GM12878 (cell line): Measurements from ENCODE around the gene PLXNC1. TPM values are rescaled to one million over a fixed set of nuclear protein-coding genes. Genes with fewer than 3 reads are reported as not detected.

ENCODE experiments used
- PAX5 ChIP-seq: IDR thresholded peaks from 2 replicates; pipeline ENCODE4 v1.6.1; 2011; ENCODE audit warnings: low read depth, low read length, borderline replicate concordance
- TAF1 ChIP-seq: IDR thresholded peaks from 2 replicates; pipeline ENCODE4 v1.6.1; 2011; ENCODE audit warnings: mild to moderate bottlenecking, low read depth, low read length, borderline replicate concordance
- TCF7 ChIP-seq: IDR thresholded peaks from 2 replicates; pipeline ENCODE4 v1.6.1; 2014; ENCODE audit warnings: antibody characterized with exemption, borderline replicate concordance
- polyA plus RNA-seq, 11 experiments: library from polyadenylated mRNA; depleted of rRNA in 4 of 11; unstranded in 6 of 11; stranded (reverse) in 5 of 11; fragments of >200 nt; fragmentation: Nextera tagmentation in 4 of 11; fragmentation: Illumina TruSeq in 1 of 11; extraction: Ambion mirVana in 4 of 11; extraction: Trizol in 1 of 11; gene quantifications; 1 replicate in 1 of 11; 2 replicates in 10 of 11; pipeline versions ENCODE4 v1.2.1 to v1.2.3, GENCODE V29; 2011 to 2016; ENCODE audit warnings: inconsistent platforms in 2 of 11, missing spikeins in 2 of 11, low read depth in 1 of 11
- total RNA-seq, 4 experiments: library from RNA; depleted of rRNA in 3 of 4; stranded (reverse); fragments of >200 nt in 3 of 4; fragmentation: Illumina TruSeq in 1 of 4; extraction: Trizol in 1 of 4; gene quantifications; 2 replicates each; pipeline versions ENCODE4 v1.2.1 to v1.2.3, GENCODE V29; 2013 to 2021
- TF ChIP-seq, protein P1 (sequence below): IDR thresholded peaks from 2 replicates; pipeline ENCODE4 v1.6.1; 2012; ENCODE audit warnings: improper control_type of control experiment, low read depth, low read length; ENCODE audit not compliant: insufficient replicate concordance
- TF ChIP-seq, protein P2 (sequence below): IDR thresholded peaks from 2 replicates; pipeline ENCODE4 v1.6.1; 2011; ENCODE audit warnings: borderline replicate concordance, low read depth, mild to moderate bottlenecking, moderate library complexity, mixed read lengths, low read length; ENCODE audit not compliant: insufficient read depth; ENCODE audit errors: extremely low read length
- TF ChIP-seq, protein P3 (sequence below): fragments of 450-650 bp; IDR thresholded peaks from 2 replicates; pipeline ENCODE4 v1.6.1; 2017; ENCODE audit warnings: mild to moderate bottlenecking, moderate library complexity

Gene PLXNC1
- total and polyA plus RNA-seq, 10 of the 15 experiments (the other 5 are each of a cell fraction or from before 2014, with no cell fraction given): 5.2 to 41.2 (median 24.6) TPM

DNA sequence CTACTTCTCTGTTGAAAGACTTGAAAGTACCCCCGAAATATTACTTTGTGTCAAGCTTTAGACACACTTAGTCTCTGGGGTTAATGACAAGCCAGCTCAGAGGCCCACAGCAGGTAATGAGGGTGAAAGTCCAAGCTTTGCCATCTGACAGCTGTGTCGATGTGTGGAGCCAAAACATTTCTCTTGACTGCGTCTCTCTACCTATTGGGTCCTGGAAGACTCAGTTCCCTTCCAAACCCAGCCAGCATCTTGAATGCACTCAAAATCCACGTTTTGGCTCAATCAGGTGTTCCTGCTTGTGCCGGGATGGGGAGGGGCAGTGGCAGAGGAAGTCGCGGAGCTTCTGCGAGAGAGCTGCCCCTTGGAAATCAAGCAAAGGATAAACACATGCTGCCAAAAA is 3.2 kb downstream of the PLXNC1 start (continued):
- TF ChIP-seq, protein P1, sequence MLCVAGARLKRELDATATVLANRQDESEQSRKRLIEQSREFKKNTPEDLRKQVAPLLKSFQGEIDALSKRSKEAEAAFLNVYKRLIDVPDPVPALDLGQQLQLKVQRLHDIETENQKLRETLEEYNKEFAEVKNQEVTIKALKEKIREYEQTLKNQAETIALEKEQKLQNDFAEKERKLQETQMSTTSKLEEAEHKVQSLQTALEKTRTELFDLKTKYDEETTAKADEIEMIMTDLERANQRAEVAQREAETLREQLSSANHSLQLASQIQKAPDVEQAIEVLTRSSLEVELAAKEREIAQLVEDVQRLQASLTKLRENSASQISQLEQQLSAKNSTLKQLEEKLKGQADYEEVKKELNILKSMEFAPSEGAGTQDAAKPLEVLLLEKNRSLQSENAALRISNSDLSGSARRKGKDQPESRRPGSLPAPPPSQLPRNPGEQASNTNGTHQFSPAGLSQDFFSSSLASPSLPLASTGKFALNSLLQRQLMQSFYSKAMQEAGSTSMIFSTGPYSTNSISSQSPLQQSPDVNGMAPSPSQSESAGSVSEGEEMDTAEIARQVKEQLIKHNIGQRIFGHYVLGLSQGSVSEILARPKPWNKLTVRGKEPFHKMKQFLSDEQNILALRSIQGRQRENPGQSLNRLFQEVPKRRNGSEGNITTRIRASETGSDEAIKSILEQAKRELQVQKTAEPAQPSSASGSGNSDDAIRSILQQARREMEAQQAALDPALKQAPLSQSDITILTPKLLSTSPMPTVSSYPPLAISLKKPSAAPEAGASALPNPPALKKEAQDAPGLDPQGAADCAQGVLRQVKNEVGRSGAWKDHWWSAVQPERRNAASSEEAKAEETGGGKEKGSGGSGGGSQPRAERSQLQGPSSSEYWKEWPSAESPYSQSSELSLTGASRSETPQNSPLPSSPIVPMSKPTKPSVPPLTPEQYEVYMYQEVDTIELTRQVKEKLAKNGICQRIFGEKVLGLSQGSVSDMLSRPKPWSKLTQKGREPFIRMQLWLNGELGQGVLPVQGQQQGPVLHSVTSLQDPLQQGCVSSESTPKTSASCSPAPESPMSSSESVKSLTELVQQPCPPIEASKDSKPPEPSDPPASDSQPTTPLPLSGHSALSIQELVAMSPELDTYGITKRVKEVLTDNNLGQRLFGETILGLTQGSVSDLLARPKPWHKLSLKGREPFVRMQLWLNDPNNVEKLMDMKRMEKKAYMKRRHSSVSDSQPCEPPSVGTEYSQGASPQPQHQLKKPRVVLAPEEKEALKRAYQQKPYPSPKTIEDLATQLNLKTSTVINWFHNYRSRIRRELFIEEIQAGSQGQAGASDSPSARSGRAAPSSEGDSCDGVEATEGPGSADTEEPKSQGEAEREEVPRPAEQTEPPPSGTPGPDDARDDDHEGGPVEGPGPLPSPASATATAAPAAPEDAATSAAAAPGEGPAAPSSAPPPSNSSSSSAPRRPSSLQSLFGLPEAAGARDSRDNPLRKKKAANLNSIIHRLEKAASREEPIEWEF: no peak
- TF ChIP-seq TAF1: no peak
- TF ChIP-seq, protein P2, sequence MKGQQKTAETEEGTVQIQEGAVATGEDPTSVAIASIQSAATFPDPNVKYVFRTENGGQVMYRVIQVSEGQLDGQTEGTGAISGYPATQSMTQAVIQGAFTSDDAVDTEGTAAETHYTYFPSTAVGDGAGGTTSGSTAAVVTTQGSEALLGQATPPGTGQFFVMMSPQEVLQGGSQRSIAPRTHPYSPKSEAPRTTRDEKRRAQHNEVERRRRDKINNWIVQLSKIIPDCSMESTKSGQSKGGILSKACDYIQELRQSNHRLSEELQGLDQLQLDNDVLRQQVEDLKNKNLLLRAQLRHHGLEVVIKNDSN: no peak
- TF ChIP-seq TCF7: no peak
- TF ChIP-seq, protein P3, sequence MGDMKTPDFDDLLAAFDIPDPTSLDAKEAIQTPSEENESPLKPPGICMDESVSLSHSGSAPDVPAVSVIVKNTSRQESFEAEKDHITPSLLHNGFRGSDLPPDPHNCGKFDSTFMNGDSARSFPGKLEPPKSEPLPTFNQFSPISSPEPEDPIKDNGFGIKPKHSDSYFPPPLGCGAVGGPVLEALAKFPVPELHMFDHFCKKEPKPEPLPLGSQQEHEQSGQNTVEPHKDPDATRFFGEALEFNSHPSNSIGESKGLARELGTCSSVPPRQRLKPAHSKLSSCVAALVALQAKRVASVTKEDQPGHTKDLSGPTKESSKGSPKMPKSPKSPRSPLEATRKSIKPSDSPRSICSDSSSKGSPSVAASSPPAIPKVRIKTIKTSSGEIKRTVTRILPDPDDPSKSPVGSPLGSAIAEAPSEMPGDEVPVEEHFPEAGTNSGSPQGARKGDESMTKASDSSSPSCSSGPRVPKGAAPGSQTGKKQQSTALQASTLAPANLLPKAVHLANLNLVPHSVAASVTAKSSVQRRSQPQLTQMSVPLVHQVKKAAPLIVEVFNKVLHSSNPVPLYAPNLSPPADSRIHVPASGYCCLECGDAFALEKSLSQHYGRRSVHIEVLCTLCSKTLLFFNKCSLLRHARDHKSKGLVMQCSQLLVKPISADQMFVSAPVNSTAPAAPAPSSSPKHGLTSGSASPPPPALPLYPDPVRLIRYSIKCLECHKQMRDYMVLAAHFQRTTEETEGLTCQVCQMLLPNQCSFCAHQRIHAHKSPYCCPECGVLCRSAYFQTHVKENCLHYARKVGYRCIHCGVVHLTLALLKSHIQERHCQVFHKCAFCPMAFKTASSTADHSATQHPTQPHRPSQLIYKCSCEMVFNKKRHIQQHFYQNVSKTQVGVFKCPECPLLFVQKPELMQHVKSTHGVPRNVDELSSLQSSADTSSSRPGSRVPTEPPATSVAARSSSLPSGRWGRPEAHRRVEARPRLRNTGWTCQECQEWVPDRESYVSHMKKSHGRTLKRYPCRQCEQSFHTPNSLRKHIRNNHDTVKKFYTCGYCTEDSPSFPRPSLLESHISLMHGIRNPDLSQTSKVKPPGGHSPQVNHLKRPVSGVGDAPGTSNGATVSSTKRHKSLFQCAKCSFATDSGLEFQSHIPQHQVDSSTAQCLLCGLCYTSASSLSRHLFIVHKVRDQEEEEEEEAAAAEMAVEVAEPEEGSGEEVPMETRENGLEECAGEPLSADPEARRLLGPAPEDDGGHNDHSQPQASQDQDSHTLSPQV: no peak
- no peak for TF ChIP-seq PAX5
